ENCODE data around the gene RPAP2.

GRCh38 chr1:92326681-92327080, 27.8 kb downstream of the RPAP2 start:
- no peak for TF ChIP-seq CTCF (IDR thresholded peaks at IDR 0.05)
- TF ChIP-seq POLR2A (IDR thresholded peaks at IDR 0.05), result no peak

Data from Peyer's patch (tissue), 4 donors.